GM23338 (cell line): ENCODE results near the gene SLFN5. TPM values are rescaled to one million over a fixed set of nuclear protein-coding genes. Genes with fewer than 3 reads are reported as not detected.

Experiments
- ATAC-seq: fragments of 200-7000 bp; cut with Tn5 transposase; 3 replicates; pipeline ENCODE4 v1.9.1; 2020
- DNase-seq: peaks from one replicate; pipeline ENCODE4 v3.0.0-alpha.2; 2015; ENCODE audit warnings: low spot score
- H2AFZ ChIP-seq: fragments of 200-600 bp; sonication (generic); 2 replicates; pipeline ENCODE4 v1.8.0; 2016; ENCODE audit warnings: antibody characterized with exemption, mild to moderate bottlenecking, moderate library complexity
- H3F3A ChIP-seq: fragments of 200-600 bp; sonication (generic); replicated peaks from 2 replicates; pipeline ENCODE4 v1.8.0; 2017; ENCODE audit warnings: antibody characterized with exemption, mixed run types, low read depth
- H3K27ac ChIP-seq: fragments of 200-600 bp; sonication (generic); 2 replicates; pipeline ENCODE4 v1.6.1; 2016; ENCODE audit warnings: low read depth
- H3K27me3 ChIP-seq: fragments of 200-600 bp; sonication (generic); 2 replicates; pipeline ENCODE4 v1.8.0; 2016; ENCODE audit warnings: mild to moderate bottlenecking, mixed run types, moderate library complexity; ENCODE audit not compliant: insufficient read depth
- H3K36me3 ChIP-seq: fragments of 200-600 bp; sonication (generic); 2 replicates; pipeline ENCODE4 v1.8.0; 2016; ENCODE audit warnings: mild to moderate bottlenecking; ENCODE audit not compliant: insufficient read depth
- H3K4me1 ChIP-seq: fragments of 200-600 bp; sonication (generic); 2 replicates; pipeline ENCODE4 v1.8.0; 2016; ENCODE audit warnings: mild to moderate bottlenecking, moderate library complexity; ENCODE audit not compliant: insufficient read depth
- H3K4me2 ChIP-seq: fragments of 200-600 bp; sonication (generic); 2 replicates; pipeline ENCODE4 v1.7.1; 2017; ENCODE audit warnings: mixed run types
- H3K4me3 ChIP-seq: fragments of 200-600 bp; sonication (generic); 2 replicates; pipeline ENCODE4 v1.6.1; 2016; ENCODE audit warnings: mixed run types
- H3K79me2 ChIP-seq: fragments of 200-600 bp; sonication (generic); replicated peaks from 2 replicates; pipeline ENCODE4 v1.8.0; 2017; ENCODE audit warnings: mild to moderate bottlenecking; ENCODE audit not compliant: insufficient read depth
- H3K9me2 ChIP-seq: fragments of 200-600 bp; sonication (generic); 2 replicates; pipeline ENCODE4 v1.8.0; 2017; ENCODE audit not compliant: insufficient read depth
- H4K20me1 ChIP-seq: fragments of 200-600 bp; sonication (generic); replicated peaks from 2 replicates; pipeline ENCODE4 v1.8.0; 2017; ENCODE audit warnings: mild to moderate bottlenecking; ENCODE audit not compliant: insufficient read depth
- H3K27ac Mint-ChIP-seq: 2 replicates; pipeline ENCODE4 v1.8.0; 2020; ENCODE audit warnings: inconsistent platforms, mild to moderate bottlenecking, moderate library complexity, mixed read lengths
- H3K27me3 Mint-ChIP-seq: 3 replicates; pipeline ENCODE4 v1.8.0; 2022; ENCODE audit warnings: low read depth, mild to moderate bottlenecking, moderate library complexity, mixed read lengths, inconsistent platforms; ENCODE audit not compliant: insufficient read depth, poor library complexity
- H3K36me3 Mint-ChIP-seq: 3 replicates; pipeline ENCODE4 v1.8.0; 2021; ENCODE audit warnings: low read depth, mild to moderate bottlenecking, inconsistent platforms, moderate library complexity, mixed read lengths
- H3K4me1 Mint-ChIP-seq: 3 replicates; pipeline ENCODE4 v1.8.0; 2020; ENCODE audit warnings: mild to moderate bottlenecking, inconsistent platforms, mixed read lengths
- H3K4me3 Mint-ChIP-seq: 3 replicates; pipeline ENCODE4 v1.8.0; 2021; ENCODE audit warnings: moderate library complexity, mild to moderate bottlenecking, inconsistent platforms, mixed read lengths
- H3K9me3 Mint-ChIP-seq: 3 replicates; pipeline ENCODE4 v1.8.0; 2020; ENCODE audit warnings: moderate library complexity, mild to moderate bottlenecking, inconsistent platforms, mixed read lengths
- CREB1 ChIP-seq: fragments of 250-450 bp; sonication (Bioruptor Pico); IDR thresholded peaks from 2 replicates; pipeline ENCODE4 v1.5.0; 2020; ENCODE audit warnings: low read depth, mild to moderate bottlenecking, moderate library complexity
- CTCF ChIP-seq, 2 experiments: fragments of 200-600 bp in 1 of 2; sonication (generic) in 1 of 2; conservative IDR thresholded peaks; 2 replicates each; pipeline versions ENCODE4 v1.5.1 to v1.6.1; 2016 to 2017; ENCODE audit warnings: antibody characterized with exemption in 2 of 2, low read depth in 2 of 2, mild to moderate bottlenecking in 2 of 2, moderate library complexity in 1 of 2
- ETS1 ChIP-seq: IDR thresholded peaks from 2 replicates; pipeline ENCODE4 v1.6.1; 2016; ENCODE audit warnings: antibody characterized with exemption
- EZH2 ChIP-seq: fragments of 200-600 bp; sonication (generic); IDR thresholded peaks from one replicate; pipeline ENCODE4 v1.8.0; 2017; ENCODE audit warnings: antibody characterized with exemption, mild to moderate bottlenecking, low read depth; ENCODE audit not compliant: unreplicated experiment
- JUNB ChIP-seq: IDR thresholded peaks from one replicate; pipeline ENCODE4 v1.6.1; 2016; ENCODE audit warnings: antibody characterized with exemption; ENCODE audit not compliant: unreplicated experiment
- NANOG ChIP-seq: IDR thresholded peaks from 2 replicates; pipeline ENCODE4 v1.6.1; 2016; ENCODE audit warnings: antibody characterized with exemption, borderline replicate concordance
- POLR2AphosphoS5 ChIP-seq: IDR thresholded peaks from 2 replicates; pipeline ENCODE4 v1.6.1; 2016; ENCODE audit warnings: antibody characterized with exemption, low read depth
- STAT1 ChIP-seq: IDR thresholded peaks from one replicate; pipeline ENCODE4 v1.6.1; 2016; ENCODE audit warnings: antibody characterized with exemption; ENCODE audit not compliant: unreplicated experiment
- ZNF114 ChIP-seq: fragments of 250-450 bp; sonication (Bioruptor Pico); IDR thresholded peaks from 2 replicates; pipeline ENCODE4 v1.5.0; 2020; ENCODE audit warnings: mild to moderate bottlenecking, moderate library complexity
- ZNF331 ChIP-seq: fragments of 250-450 bp; sonication (Bioruptor Pico); IDR thresholded peaks from 2 replicates; pipeline ENCODE4 v1.5.0; 2020; ENCODE audit warnings: low read depth, mild to moderate bottlenecking, moderate library complexity
- ZNF462 ChIP-seq: fragments of 250-450 bp; sonication (Bioruptor Pico); IDR thresholded peaks from 2 replicates; pipeline ENCODE4 v1.5.0; 2020; ENCODE audit warnings: mild to moderate bottlenecking, moderate library complexity
- polyA plus RNA-seq: library from polyadenylated mRNA; unstranded; fragments of >200 nt; fragmentation: Nextera tagmentation; extraction: Ambion mirVana; gene quantifications from 2 replicates; pipeline ENCODE4 v1.2.1, GENCODE V29; 2016
- total RNA-seq: library from RNA; depleted of rRNA; stranded (reverse); fragments of >200 nt; shearing (Covaris generic); gene quantifications from 2 replicates; pipeline ENCODE4 v1.2.3, GENCODE V29; 2014

SLFN5 gene
- total and polyA plus RNA-seq, 2 experiments from 2014 or later = 1.4 to 6.4 TPM

GRCh38 chr17:35235917-35236316 lies 7.0 kb upstream of the SLFN5 start (continued):
- TF ChIP-seq ZNF462 (CRISPR knock-in tag) (no peak), POLR2AphosphoS5 (no peak), ZNF114 (no peak), NANOG (no peak), CREB1 (CRISPR knock-in tag) (no peak), ETS1 (no peak), ZNF331 (no peak)

- no peaks in the 10 kb centered on the region; the same call in 1 of the 2 replicates for H3K4me1 ChIP-seq
- no peak overlapping the region for H3K4me3 ChIP-seq
- H3K27ac ChIP-seq = no peak overlapping the region
- Mint-ChIP-seq H3K4me3 (no peak overlapping the region), H3K27me3 (peaks cover 3% of the 10 kb centered on the region), H3K36me3 (no peaks in the 10 kb centered on the region), H3K27ac (no peak overlapping the region), H3K4me1 (peaks cover 5% of the 10 kb centered on the region; the same call in 2 of the 3 replicates), H3K9me3 (no peaks in the 10 kb centered on the region)
- no peaks in the 10 kb centered on the region for H3K36me3 ChIP-seq
- no peaks in the 10 kb centered on the region for H3K79me2 ChIP-seq
- ATAC-seq (no peak), DNase-seq (no peak)
- H3K9me2 ChIP-seq = no peaks in the 10 kb centered on the region
- H3F3A ChIP-seq = no peaks in the 10 kb centered on the region
- no peaks in the 10 kb centered on the region for H3K27me3 ChIP-seq
- no peaks in the 10 kb centered on the region for H4K20me1 ChIP-seq
- no peak overlapping the region for H3K4me2 ChIP-seq
- no peak overlapping the region for H2AFZ ChIP-seq
- no peak for TF ChIP-seq CTCF (conservative IDR thresholded peaks at IDR 0.05; ENCODE audit: low read depth in 2 of 2)
- no peak for TF ChIP-seq EZH2
- no peak for TF ChIP-seq STAT1
- TF ChIP-seq ZNF331 = no peak
- no peak for TF ChIP-seq JUNB
Measured at GRCh38 chr17:35236821-35237220, 6.1 kb upstream of the SLFN5 start.
